ENCODE measurements around the gene BLOC1S4.

Gene BLOC1S4, protein sequence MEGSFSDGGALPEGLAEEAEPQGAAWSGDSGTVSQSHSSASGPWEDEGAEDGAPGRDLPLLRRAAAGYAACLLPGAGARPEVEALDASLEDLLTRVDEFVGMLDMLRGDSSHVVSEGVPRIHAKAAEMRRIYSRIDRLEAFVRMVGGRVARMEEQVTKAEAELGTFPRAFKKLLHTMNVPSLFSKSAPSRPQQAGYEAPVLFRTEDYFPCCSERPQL

DNA sequence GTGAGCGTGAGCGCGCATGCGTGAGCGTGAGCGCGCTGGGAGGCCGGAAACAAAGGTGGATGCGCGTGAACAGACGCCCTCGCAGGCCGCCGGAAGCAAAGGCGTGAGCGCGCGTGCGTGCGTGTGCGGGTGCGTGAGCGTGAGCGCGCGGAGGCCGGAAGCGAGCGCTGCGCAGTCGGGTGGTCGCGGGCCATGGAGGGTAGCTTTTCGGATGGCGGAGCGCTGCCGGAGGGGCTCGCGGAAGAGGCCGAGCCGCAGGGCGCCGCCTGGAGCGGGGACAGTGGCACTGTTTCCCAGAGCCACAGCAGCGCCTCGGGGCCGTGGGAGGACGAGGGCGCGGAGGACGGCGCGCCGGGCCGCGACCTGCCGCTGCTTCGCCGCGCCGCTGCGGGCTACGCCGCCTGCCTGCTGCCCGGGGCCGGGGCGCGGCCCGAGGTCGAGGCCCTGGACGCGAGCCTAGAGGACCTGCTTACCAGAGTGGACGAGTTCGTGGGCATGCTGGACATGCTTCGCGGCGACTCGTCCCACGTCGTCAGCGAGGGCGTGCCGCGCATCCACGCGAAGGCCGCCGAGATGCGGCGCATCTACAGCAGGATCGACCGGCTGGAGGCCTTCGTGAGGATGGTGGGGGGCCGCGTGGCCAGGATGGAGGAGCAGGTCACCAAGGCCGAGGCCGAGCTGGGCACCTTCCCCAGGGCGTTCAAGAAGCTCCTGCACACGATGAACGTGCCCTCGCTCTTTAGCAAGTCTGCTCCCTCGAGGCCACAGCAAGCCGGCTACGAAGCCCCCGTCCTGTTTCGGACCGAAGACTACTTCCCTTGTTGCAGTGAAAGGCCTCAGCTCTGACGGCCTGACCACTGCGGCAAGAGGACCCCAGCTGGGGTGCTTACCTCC is at the start of gene BLOC1S4:
Gene BLOC1S4, plus strand, starts transcription at position 157 of the 894 bp plus-strand sequence. Its CDS starts 36 bp downstream, at position 193.
- intact Hi-C loops (cut with DNase I), result no loop called here
- peak; percentile 72 to 98 (median 82) for DNase-seq

DNA sequence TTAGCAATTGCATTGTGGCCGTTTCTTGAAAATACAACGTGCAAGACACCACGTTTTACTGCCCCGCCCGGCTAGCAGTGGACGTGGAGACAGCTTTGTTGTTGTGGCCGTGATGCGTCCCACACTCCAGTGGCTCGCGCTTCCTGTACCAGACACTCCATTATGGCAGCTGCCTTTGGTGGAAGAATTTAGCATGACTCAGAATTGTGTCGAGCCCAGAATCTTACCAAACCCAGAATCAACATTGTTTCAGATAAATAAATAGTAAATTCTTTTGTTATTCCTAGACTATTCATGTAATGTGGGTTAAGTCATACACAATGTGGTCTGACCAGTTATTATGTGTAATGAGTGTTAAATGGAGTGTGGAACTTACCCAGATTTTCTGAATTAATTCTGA is 47.6 kb upstream of the BLOC1S4 start:
- intact Hi-C loops (cut with DNase I), result no loop called here
- DNase-seq, result no peak

DNA sequence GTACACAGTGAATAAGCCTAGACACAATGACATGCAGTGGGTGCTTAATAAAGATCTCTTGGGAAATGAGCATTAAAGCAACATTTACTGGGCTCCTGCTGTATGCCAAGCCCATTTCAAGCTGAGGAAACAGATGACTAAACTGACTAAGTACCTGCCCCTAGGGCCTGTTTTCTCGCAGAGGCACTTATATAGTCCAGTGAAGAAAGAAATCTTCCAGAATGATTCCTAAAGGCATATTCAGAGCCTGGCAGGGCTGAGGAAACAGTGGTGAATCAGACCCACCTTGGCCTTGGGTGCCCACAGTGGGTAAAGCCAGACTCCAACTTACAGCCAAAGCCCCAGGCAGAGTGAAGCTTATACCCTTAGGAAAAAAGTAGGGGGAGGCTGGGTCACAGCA is 44.3 kb upstream of the BLOC1S4 start:
- intact Hi-C loops (cut with DNase I), result loop anchor here (2.0 kb wide), 1 partner anchor 31 kb away; the partner anchor contains the start of gene MRFAP1
- DNase-seq, result no peak

DNA sequence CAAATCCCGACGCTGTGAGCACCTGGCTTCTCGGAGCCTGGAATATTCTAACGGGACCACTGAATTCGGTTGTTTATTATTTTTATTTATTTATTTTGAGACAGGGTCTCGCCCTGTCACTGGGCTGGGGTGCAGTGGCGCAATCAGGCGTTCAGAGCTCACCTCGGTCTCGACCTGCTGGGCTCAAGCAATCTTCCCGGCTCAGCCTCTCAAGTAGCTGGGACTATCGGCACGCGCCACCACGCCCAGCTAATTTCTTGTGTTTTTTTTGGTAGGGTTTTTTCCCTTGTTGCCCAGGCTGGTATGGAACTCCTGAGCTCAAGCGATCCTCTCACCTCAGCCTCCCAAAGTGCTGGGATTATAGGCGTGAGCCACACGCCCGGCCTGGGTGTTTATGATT is 43.8 kb upstream of the BLOC1S4 start:
- intact Hi-C loops (cut with DNase I), result loop anchor here (2.0 kb wide), 1 partner anchor 31 kb away; the partner anchor contains the start of gene MRFAP1
- DNase-seq, result peak in 1 of 10 donors; percentile 57

DNA sequence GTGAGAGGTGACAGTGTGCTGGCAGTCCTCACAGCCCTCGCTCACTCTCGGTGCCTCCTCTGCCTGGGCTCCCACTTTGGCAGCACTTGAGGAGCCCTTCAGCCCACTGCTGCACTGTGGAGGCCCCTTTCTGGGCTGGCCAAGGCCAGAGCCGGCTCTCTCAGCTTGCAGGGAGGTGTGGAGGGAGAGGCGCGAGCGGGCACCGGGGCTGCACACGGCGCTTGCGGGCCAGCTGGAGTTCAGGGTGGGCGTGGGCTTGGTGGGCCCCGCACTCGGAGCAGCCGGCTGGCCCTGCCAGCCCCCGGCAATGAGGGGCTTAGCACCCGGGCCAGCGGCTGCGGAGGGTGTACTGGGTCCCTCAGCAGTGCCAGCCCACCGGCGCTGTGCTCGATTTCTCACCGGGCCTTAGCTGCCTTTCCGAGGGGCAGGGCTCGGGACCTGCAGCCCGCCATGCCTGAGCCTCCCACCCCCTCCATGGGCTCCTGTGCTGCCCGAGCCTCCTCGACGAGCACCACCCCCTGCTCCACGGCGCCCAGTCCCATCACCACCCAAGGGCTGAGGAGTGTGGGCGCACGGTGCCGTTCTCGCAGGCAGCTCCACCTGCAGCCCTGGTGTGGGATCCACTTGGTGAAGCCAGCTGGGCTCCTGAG is 43.3 kb upstream of the BLOC1S4 start:
- intact Hi-C loops (cut with DNase I), result loop anchor here (2.0 kb wide), 1 partner anchor 32 kb away; the partner anchor contains the start of gene MRFAP1
- peak in 2 of 10 donors; percentile 64 to 80 for DNase-seq

DNA sequence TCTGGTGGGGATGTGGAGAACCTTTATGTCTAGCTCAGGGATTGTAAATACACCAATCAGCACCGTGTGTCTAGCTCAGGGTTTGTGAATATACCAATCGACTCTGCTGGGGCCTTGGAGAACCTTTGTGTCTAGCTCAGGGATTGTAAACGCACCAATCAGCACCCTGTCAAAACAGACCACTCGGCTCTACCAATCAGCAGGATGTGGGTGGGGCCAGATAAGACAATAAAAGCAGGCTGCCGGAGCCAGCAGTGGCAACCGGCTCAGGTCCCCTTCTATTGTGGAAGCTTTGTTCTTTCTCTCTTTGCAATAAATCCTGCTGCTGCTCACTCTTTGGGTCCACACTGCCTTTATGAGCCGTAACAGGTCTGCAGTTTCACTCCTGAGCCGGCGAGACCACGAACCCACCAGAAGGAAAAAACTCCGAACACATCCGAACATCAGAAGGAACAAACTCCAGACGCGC is 42.7 kb upstream of the BLOC1S4 start:
- intact Hi-C loops (cut with DNase I), result loop anchor here (2.0 kb wide), 1 partner anchor 32 kb away; the partner anchor contains the start of gene MRFAP1
- peak in 3 of 10 donors; percentile 25 to 94 (median 72) for DNase-seq

DNA sequence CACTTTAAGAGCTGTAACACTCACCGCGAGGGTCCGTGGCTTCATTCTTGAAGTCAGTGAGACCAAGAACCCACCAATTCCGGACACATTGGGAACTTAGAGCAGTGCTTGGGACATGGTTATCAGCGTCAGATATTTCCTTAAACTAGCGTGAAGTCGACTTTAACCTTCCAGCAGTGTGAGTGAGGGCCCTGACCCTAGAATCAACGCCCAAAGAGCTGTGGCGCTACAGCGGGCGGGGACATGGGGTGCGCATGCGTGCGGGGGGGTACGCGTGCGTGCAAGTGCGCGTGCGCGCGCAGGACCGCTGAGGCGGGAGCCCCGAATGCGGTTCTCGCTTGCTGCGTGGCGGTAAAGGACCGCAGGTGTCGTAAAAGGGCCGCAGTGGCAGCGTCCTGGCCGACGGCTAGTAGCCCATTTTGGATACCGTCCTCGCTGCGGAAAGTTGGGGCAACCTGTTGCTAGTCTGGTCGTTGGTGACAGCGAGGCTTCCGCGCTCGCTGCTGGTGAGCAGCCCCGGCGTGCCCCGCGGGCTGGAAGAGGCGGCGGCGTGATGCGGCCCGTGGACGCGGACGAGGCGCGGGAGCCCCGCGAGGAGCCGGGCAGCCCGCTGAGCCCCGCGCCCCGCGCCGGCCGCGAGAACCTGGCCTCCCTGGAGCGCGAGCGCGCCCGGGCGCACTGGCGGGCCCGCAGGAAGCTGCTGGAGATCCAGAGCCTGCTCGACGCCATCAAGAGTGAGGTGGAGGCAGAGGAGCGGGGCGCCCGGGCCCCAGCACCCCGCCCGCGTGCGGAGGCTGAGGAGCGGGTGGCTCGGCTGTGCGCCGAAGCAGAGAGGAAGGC is 42.1 kb upstream of the BLOC1S4 start:
- intact Hi-C loops (cut with DNase I), result loop anchor here (2.0 kb wide), 1 partner anchor 33 kb away; the partner anchor contains the start of gene MRFAP1
- peak; percentile 89 to 99 (median 92) for DNase-seq

DNA sequence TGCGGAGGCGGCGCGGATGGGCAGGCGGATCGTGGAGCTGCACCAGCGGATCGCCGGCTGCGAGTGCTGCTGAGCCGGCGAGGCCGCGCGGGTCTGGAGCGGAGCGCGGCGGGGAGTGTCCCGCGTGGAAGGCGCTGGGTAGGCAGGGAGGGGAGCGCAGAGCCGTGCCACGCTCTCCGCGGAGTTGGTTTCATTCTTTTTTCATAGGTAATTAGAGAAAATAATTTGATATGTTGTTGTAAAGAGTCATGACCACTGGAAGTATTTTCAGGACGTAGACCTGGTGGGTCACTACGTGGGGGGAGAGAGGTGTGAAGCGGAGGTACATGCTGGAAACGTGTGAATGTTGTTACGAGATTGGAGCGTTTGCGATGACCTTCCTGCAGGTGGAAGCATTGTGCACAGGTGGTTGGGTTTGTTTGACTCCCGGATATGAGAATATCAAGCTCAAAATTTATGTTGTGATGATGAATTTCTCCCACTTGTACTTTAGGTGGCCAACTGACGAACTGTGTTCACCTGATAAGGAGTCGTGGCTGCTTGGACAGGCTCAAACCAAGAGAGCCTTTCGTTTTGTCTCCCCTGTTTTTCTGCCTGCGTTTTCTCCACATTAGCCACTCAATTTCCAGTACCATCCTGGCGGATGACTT is 41.3 kb upstream of the BLOC1S4 start:
- peak in 1 of 10 donors; percentile 55 for DNase-seq
- intact Hi-C loops (cut with DNase I), result no loop called here

DNA sequence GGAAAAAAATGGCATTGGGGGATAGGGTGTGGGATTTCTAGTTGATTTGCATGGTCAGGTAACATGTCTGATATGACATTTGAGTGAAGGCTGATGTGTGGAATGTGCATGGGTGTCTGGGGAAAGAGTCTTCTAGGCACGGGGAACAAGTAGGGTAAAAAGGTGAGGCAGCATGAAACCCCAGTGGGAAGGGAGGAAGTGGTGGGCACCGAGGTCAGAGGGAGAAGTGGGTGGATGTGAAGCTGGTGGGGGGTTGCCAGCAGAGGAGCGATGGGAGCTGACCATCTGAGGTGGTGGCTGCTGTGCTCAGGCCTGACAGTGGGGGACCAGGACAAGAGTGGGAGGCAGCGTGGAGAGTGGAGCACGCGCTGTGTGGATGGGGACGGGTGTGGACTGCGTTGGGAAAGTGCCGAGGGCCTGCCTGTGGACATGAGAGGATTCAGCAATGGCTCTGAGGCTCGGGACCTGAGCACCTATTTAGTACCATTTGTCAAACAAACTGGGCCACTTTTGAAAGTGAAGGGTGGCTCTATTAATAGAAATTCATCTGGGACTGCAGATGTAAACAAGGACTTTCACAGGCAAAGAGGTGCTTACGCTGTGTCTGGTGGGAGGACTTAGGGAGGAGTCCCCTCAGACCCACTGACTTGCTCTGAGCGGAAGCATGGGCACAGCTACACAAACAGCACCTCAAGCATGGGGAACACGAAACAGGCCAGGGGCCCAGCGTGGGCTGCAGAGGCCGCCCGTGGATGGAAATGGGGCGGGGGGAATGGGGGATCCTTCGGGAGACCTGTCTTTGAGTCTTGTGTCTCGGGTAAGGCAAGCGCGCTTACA is 39.0 kb upstream of the BLOC1S4 start:
- DNase-seq, result peak in 1 of 10 donors; percentile 68
- intact Hi-C loops (cut with DNase I), result no loop called here

DNA sequence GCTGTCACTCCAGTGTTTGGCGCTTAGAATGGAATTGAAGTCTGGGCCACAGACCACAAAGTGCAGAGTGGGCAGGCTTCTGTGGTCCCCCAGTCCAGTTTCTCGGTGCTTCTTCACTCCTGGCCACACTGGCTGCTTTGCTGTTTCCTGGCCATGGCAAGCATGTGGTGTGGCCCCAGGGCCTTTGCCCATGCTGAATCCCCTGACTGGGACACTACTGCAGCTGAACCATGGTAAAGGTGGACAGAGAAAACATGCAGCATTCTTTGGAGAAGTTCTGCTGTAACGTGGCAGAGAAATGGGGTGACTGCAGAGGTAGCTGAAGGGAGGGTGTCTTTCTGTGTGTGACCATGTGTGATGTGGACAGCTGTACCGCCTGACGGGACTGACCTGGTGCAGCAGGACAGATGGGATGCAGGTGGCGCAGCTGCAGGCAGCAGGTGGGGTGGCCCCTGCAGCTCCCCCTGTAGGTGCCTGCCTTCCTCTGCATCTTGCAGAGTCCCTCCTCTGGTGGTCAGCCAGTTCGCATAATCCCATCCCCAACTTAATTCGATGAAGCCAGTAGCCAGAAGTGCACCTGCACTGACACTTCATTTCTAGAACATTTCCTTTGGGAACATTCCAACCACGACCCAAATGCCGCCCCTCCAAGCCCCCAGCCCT is 35.5 kb upstream of the BLOC1S4 start:
- intact Hi-C loops (cut with DNase I), result no loop called here
- DNase-seq, result peak in 1 of 10 donors; percentile 60

DNA sequence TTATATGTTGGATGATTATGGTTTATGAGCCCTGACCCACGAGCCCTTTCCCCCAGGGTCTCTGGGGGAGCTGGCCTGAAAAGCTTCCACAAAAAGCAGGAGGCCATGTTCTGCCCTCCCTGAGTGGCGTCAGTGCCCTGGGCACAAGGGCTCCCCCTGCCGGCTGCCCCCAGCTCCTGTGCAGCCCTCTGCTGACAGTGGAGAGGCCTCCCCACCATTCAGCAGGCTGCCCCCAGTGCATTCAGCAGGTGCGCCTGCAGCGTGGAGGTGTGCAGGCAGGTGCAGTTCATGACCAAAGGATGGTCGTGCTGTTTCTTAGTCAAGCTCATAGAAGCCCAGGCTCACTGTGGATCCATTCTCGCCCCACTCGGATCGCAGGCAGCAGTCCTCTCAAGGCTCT is 34.8 kb upstream of the BLOC1S4 start:
- intact Hi-C loops (cut with DNase I), result no loop called here
- DNase-seq, result peak in 2 of 10 donors; percentile 37 to 65

DNA sequence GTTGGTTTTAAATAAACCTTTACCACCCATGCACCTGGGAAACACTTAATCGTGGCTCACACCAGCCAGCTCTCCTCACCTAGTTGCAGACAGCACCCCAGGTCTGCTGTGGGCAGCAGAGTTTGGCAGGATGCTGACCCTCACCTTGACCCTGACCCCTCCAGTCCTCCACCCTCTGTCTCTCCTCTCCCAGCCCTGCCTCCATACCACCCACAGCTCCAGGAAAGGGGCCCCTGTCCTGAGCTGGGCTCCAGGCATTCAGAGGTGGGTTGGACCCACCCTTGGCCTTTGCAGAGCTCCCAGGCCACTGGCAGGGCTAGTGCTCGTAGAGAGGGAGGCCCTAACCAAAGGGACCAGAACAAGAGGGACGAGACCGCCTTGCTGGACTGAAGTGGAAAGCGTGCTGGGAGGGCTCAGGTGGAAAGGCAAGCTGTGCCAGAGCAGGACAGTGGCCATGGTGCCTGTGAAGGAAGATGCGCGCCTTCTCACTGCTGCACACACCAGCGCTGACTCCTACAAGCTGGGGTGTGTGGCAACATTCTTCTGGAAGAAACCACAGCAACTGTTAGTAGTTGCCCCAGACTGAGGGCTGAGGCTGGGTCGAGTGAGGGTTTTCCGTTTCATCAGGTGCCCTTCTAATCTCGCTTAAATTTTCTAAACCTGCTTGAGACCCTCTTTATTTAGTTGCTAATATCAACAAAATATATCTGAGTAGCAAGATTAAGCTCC is 32.9 kb upstream of the BLOC1S4 start:
- intact Hi-C loops (cut with DNase I), result no loop called here

DNA sequence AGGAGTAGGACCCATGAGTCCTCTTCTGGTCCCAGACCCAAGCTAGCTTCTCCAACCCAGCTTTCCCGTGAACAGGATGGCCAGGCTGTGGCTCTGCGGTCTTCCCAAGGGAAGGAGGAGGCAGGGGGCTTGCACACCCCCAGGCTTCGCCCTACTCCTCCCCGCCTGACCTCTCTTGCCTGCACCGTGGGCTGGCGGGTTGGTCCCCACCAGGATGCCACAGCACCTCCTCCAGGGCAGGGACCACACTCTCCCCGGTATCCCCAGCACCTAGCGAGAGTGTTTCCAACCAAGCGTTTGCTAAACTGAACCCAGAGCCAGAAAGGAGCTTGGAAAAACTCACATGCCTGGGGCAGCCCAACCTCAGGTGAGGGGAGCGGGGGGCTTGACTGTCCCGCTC is 31.3 kb upstream of the BLOC1S4 start:
- intact Hi-C loops (cut with DNase I), result no loop called here
- DNase-seq, result peak in 1 of 10 donors; percentile 69

More for the DNA sequence above, 32.9 kb upstream of the BLOC1S4 start:
- DNase-seq, result peak in 1 of 10 donors; percentile 49

DNA sequence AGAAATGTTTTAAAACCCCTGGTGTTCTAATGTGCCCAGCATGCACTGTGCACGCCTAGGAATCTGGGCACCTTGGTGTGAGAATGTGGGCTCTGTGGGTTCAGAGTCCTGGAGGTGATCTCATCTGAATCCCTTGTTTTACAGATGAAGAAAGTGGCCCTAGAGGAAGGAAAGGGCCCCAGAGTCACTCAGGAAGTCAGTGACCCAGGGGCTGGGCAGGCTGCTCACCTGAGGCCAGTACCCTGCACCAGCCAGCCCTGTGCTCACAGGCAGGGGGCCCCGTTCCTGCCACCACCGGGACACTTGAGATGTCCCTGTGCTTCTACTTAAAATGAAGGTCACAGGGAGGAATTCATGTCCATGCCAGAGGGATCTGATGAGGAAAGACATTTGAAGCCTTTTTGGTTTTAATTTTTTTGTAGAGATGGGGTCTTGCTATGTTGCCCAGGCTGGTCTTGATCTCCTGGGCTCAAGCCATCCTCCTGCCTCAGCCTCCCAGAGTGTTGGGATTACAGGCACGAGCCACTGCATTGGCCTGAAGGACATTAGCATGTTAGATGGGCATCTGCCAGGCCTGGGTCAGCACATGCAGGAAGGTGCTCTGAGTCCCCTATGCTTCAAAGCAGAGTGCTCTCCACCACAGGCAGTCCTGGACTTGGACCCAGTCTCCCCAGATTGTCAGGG is 29.7 kb upstream of the BLOC1S4 start:
- intact Hi-C loops (cut with DNase I), result no loop called here
- peak in 1 of 10 donors; percentile 52 for DNase-seq

DNA sequence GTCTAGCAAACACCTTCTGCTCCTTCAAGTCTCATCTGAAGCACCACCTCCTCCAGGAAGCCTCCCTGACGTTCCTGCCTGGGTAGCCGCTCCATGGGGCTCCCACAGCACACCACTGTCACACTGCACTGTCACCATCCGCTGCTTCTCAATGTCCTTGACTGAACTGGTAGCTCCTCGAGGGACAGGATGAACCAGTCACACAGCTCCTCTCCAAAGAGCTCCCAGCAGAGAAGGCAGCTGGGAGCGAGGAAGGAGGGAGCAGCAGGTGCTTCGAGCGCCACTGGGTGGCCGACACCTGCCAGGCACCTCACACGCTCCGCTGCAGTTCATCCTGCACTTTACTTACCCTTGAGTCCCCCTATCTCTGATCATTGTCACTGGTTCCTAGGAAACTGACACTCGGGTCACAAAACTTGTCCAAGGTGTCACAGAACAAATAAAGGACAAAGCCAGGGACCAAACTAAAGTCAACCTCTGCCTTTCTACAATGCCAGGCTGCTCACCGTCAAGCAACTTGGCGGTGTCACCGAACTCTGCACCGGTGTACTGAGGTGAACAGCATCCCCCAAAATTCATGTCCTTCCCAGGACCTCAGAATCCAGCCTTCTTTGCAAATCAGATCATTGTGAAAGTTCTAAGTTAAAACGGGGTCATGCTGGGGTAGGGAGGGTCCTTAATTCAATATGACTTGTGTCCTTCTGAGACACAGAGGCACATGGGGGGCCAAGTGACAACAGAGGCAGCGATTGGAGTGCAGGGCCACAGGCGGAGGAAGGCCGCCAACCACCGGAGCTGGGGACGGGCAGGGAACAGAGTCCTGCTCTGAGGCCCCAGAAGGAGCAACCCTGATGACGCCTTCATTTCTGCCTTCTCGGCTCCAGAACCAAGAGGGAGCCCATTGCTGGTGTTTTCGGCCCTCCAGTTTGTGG is 27.8 kb upstream of the BLOC1S4 start:
- intact Hi-C loops (cut with DNase I), result no loop called here
- peak in 1 of 10 donors; percentile 83 for DNase-seq

Data from posterior cingulate gyrus (tissue), 11 donors.